PC-9 (cell line): ENCODE results near the gene DOCK2.

Experiments used
- EZH2 ChIP-seq: fragments of 200-600 bp; sonication (generic); IDR thresholded peaks from 2 replicates; pipeline ENCODE4 v1.8.0; 2017; ENCODE audit warnings: antibody characterized with exemption, low read depth
- TF ChIP-seq, protein P1 (sequence below): fragments of 200-600 bp; sonication (generic); conservative IDR thresholded peaks from 2 replicates; pipeline ENCODE4 v1.6.1; 2017; ENCODE audit warnings: mixed run types, antibody characterized with exemption, mild to moderate bottlenecking, moderate library complexity

DNA sequence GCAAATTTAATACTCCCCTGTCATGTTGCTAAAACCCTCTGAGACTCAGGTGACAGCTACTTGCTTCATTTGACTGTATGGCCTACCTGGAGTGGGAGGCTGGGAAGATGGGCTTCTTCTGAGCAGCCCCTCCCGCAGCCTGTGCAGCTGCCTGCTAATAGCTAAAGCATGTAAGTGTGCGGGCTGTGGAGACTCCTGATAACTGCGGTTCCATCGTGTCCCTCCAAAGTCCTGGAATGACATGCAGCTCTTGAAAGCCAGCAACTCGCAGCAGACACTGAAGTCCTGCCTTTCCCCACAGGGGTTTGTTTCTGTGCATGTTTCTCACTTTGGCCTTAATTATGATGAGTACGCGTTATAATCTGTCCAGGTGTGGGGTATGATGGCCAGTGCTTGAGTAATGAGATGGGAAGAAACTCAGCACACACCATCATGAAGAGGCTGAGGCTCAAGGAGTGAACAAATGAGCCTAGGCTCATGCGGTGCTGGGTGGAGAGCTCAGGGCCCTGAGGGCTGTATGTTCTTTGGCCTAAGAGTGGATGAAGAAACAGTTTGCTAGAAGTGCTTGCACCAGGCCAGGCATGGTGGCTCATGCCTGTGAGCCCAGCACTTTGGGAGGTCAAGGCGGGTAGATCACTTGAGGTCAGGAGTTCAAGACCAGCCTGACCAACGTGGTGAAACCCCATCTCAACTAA lies 119.1 kb downstream of the DOCK2 start:
- TF ChIP-seq, protein P1, sequence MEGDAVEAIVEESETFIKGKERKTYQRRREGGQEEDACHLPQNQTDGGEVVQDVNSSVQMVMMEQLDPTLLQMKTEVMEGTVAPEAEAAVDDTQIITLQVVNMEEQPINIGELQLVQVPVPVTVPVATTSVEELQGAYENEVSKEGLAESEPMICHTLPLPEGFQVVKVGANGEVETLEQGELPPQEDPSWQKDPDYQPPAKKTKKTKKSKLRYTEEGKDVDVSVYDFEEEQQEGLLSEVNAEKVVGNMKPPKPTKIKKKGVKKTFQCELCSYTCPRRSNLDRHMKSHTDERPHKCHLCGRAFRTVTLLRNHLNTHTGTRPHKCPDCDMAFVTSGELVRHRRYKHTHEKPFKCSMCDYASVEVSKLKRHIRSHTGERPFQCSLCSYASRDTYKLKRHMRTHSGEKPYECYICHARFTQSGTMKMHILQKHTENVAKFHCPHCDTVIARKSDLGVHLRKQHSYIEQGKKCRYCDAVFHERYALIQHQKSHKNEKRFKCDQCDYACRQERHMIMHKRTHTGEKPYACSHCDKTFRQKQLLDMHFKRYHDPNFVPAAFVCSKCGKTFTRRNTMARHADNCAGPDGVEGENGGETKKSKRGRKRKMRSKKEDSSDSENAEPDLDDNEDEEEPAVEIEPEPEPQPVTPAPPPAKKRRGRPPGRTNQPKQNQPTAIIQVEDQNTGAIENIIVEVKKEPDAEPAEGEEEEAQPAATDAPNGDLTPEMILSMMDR, result no peak
- no peak for TF ChIP-seq EZH2
